Subcutaneous abdominal adipose tissue (tissue), 5 donors: ENCODE results near the gene AGMAT.

Source experiments
- H3K27ac ChIP-seq: one replicate; pipeline ENCODE4 v1.7.0; 2013; ENCODE audit warnings: low read depth, mild to moderate bottlenecking, inconsistent platforms, low read length, moderate library complexity
- H3K27me3 ChIP-seq, 5 donors: one replicate each; pipeline ENCODE4 v1.7.0; 2013; ENCODE audit warnings: low read length in 5 of 5, inconsistent platforms in 1 of 5; ENCODE audit not compliant: control insufficient read depth in 5 of 5, insufficient read depth in 4 of 5
- H3K36me3 ChIP-seq, 5 donors: one replicate each; pipeline ENCODE4 v1.7.0; 2013; ENCODE audit warnings: low read length in 5 of 5; ENCODE audit not compliant: control insufficient read depth in 5 of 5, insufficient read depth in 5 of 5
- H3K4me1 ChIP-seq, 5 donors: one replicate each; pipeline ENCODE4 v1.7.0; 2013; ENCODE audit warnings: low read length in 5 of 5, mild to moderate bottlenecking in 3 of 5, moderate library complexity in 1 of 5; ENCODE audit not compliant: control insufficient read depth in 5 of 5, insufficient read depth in 5 of 5
- H3K4me3 ChIP-seq, 5 donors: one replicate each; pipeline ENCODE4 v1.7.0; 2013; ENCODE audit warnings: low read length in 5 of 5, low read depth in 1 of 5
- H3K9ac ChIP-seq, 5 donors: one replicate each; pipeline ENCODE4 v1.7.0; 2013; ENCODE audit warnings: low read length in 5 of 5, mild to moderate bottlenecking in 4 of 5, moderate library complexity in 3 of 5
- H3K9me3 ChIP-seq, 5 donors: one replicate each; pipeline ENCODE4 v1.7.0; 2013; ENCODE audit warnings: low read length in 5 of 5; ENCODE audit not compliant: control insufficient read depth in 5 of 5
- donor health status: healthy.
- donor health status: healthy.
- donor health status: healthy.
- donor health status: healthy.
- donor health status: healthy.

Gene AGMAT

DNA sequence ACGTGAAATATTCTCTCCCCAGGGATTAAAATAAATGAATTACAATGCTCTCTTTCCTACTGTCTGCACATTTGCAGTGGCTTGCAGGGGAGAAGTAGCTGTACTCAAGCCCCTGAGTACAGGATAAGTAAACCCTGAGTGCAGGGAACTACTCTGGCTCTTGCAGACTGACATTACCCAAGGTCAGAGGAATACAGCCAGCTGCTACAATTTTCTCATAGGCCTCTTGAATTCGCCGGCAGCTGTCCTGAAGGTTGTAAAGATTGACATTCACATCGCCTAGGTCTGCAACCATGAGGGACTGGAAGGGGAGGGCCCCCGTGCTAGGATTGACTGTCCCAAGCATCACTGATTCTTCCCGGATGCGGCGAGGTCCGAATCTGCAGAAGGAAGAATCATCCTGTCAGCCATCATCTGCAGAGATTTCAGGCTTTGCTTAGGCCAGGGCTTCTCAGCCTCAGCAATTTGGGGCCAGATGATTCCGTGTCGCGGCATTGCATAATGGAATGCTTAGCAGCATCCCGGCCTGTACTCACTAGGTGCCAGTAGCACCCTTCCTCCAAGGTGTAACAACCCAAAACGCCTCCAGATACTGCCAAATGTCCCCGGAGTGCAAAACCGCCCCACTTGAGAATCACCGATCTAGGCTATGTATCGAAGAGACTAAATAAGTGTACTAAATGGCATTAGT, 1.7 kb downstream of the AGMAT start:
- Histone ChIP-seq H3K36me3 (no peaks in the 10 kb centered on the region), H3K4me1 (peaks cover 0 to 21% (median 9%) of the 10 kb centered on the region in 5 donors), H3K27ac (no peak overlapping the region), H3K9me3 (peaks cover 0 to under 1% (median 0%) of the 10 kb centered on the region in 5 donors), H3K9ac (no peak overlapping the region), H3K4me3 (no peak overlapping the region), H3K27me3 (peaks cover 0 to 3% (median 2%) of the 10 kb centered on the region in 5 donors)

- no peak overlapping the region for H3K4me3 ChIP-seq
- H3K4me1 ChIP-seq = peaks cover 0 to 17% (median 5%) of the 10 kb centered on the region in 5 donors
- H3K36me3 ChIP-seq = peaks cover 0 to 6% (median 4%) of the 10 kb centered on the region in 5 donors
- no peak overlapping the region for H3K27ac ChIP-seq
- no peaks in the 10 kb centered on the region for H3K9me3 ChIP-seq
- H3K27me3 ChIP-seq = peaks cover 0 to 3% (median 2%) of the 10 kb centered on the region in 5 donors
- H3K9ac ChIP-seq = peak overlapping the region in 1 of 5 donors; percentile 20
Observed at GRCh38 chr1:15579683-15580047, 5.2 kb downstream of the AGMAT start.

GRCh38 chr1:15578921-15579682, 5.7 kb downstream of the AGMAT start:
- Histone ChIP-seq H3K27ac (no peak overlapping the region), H3K27me3 (peaks cover 0 to 3% (median 2%) of the 10 kb centered on the region in 5 donors), H3K9ac (peak overlapping the region in 1 of 5 donors; percentile 20), H3K4me3 (no peak overlapping the region), H3K4me1 (peaks cover 0 to 13% (median 0%) of the 10 kb centered on the region in 5 donors), H3K36me3 (peaks cover 0 to 8% (median 5%) of the 10 kb centered on the region in 5 donors), H3K9me3 (no peaks in the 10 kb centered on the region)

- Histone ChIP-seq H3K27me3 (no peaks in the 10 kb centered on the region), H3K9ac (peak overlapping the region in 1 of 5 donors; percentile 14), H3K4me3 (no peak overlapping the region), H3K9me3 (no peaks in the 10 kb centered on the region), H3K36me3 (peaks cover 0 to 8% (median 5%) of the 10 kb centered on the region in 5 donors), H3K27ac (no peak overlapping the region), H3K4me1 (peaks cover 0 to 13% (median 0%) of the 10 kb centered on the region in 5 donors)
Observed at GRCh38 chr1:15577691-15578090, 7.2 kb downstream of the AGMAT start.

DNA sequence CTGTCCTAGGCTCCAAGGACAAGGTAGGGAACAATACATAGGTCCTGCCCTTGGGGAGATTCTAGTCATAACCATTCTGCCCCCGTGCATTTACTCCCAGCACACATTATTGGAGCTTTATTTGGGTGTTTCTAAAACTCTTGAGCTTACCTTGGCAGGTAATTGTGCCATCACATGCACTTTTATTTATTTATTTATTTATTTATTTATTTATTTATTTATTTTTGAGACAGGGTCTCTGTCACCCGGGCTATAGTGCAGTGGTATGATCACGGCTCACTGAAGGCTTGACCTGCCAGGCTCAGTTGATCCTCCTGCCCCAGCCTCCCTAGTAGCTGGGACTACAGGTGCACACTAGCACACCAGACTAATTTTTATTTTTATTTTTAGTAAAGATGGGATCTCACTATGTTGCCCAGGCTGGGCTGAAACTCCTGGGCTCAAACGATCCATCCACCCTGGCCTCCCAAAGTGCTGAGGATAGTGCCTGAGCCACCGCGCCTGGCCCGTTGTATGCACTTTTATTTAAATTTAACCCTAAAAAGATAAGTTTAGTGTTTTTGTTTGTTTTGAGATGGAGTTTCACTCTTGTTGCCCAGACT, 9.2 kb downstream of the AGMAT start:
- no peak overlapping the region for H3K4me3 ChIP-seq
- H3K27me3 ChIP-seq = no peaks in the 10 kb centered on the region
- no peaks in the 10 kb centered on the region for H3K9me3 ChIP-seq
- no peak overlapping the region for H3K27ac ChIP-seq
- H3K9ac ChIP-seq = no peak overlapping the region
- peaks cover 5 to 12% (median 7%) of the 10 kb centered on the region in 5 donors for H3K36me3 ChIP-seq
- peaks cover 0 to 13% (median 0%) of the 10 kb centered on the region in 5 donors for H3K4me1 ChIP-seq

DNA sequence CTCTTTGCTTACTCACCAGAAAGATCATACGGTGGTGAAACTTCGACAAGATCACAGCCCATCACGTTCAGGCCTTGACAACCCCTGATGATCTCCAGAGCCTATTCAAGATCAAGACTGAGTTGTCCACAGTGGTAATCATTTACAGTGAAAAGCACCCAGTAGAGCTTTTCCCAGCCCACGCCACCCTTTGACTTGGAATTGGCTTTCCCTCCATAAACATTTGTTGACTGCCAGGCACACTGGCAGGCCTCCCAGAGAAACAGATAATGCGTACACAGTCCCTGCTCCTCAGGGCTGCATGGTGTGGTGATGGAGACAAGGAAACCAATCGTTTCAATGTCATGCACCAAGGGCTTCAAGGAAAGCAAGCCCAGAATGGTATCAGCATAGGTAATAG, 10.1 kb downstream of the AGMAT start:
- Histone ChIP-seq H3K4me1 (peaks cover 0 to 13% (median 0%) of the 10 kb centered on the region in 5 donors), H3K36me3 (peaks cover 5 to 18% (median 10%) of the 10 kb centered on the region in 5 donors), H3K9ac (no peak overlapping the region), H3K27ac (no peak overlapping the region), H3K4me3 (no peak overlapping the region), H3K9me3 (no peaks in the 10 kb centered on the region), H3K27me3 (no peaks in the 10 kb centered on the region)

DNA sequence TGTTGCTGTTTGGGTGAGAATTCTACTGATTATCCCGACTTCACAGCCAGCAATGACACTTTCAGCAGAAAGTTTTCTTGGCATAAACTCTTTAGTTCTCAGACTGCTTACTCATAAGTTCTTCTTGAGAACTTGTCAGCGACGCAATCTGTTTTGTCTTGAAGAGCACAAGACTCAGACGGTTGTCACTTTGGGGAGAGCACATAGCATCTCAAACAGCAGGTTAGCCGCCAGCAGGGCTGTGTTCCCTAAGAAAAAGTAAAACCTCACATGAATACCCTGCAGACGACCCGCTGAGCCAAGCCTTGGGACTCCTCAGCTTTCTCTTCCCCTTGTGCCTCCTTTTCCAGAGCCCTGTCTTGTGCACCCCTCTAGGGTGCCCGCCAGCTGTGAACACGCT, 11.4 kb downstream of the AGMAT start:
- H3K4me3 ChIP-seq = no peak overlapping the region
- H3K27ac ChIP-seq = no peak overlapping the region
- H3K27me3 ChIP-seq = no peaks in the 10 kb centered on the region
- peaks cover 0 to 5% (median 0%) of the 10 kb centered on the region in 5 donors for H3K4me1 ChIP-seq
- no peak overlapping the region for H3K9ac ChIP-seq
- peaks cover 10 to 30% (median 14%) of the 10 kb centered on the region in 5 donors for H3K36me3 ChIP-seq
- H3K9me3 ChIP-seq = no peaks in the 10 kb centered on the region

DNA sequence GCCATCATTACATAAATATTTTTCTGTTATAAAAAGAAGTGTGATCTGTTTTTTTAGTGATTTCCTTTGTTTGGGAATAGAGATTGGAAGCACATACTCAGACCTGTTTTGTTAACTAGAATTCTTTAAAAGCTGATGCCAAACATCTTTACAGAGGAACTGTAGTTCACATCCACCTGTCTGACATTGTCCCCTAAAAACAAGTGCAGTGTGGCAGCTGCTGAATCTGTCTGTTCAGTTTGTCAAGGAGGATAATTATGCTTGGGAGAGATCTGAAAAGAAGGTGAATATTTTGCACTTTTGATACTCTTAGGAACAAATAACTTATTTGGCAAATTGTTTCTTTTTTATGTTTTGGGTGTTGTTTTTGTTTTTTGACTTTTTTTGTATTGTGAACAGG, 13.6 kb downstream of the AGMAT start:
- no peak overlapping the region for H3K4me3 ChIP-seq
- no peak overlapping the region for H3K9ac ChIP-seq
- no peaks in the 10 kb centered on the region for H3K9me3 ChIP-seq
- no peaks in the 10 kb centered on the region for H3K27me3 ChIP-seq
- no peaks in the 10 kb centered on the region for H3K4me1 ChIP-seq
- H3K36me3 ChIP-seq = peaks cover 23 to 52% (median 37%) of the 10 kb centered on the region in 5 donors
- H3K27ac ChIP-seq = no peak overlapping the region

GRCh38 chr1:15570861-15571260, 14.0 kb downstream of the AGMAT start:
- H3K4me3 ChIP-seq = no peak overlapping the region
- H3K27ac ChIP-seq = no peak overlapping the region
- no peak overlapping the region for H3K9ac ChIP-seq
- no peaks in the 10 kb centered on the region for H3K4me1 ChIP-seq
- H3K27me3 ChIP-seq = no peaks in the 10 kb centered on the region
- no peaks in the 10 kb centered on the region for H3K9me3 ChIP-seq
- peaks cover 26 to 56% (median 41%) of the 10 kb centered on the region in 5 donors for H3K36me3 ChIP-seq
